Effector memory CD8-positive, alpha-beta T cell (primary cell): Measurements from ENCODE around the gene DIAPH3.
"Not testable (repeated sequence)": the region's sequence is repeated elsewhere in the genome, so short reads cannot be mapped to it uniquely, and the experiment has no call there.

Experiments used
- ATAC-seq: fragments of 150-1000 bp; cut with Tn5 transposase; replicated peaks from 2 replicates; pipeline ENCODE4 v1.10.0; 2021; ENCODE audit warnings: mild to moderate bottlenecking, moderate library complexity
- DNase-seq, 3 experiments: peaks; one replicate each; pipeline ENCODE4 v3.0.0; 2021
- H3K27ac Mint-ChIP-seq, 2 donors: one replicate each; pipeline ENCODE4 v1.8.0; 2022; ENCODE audit warnings: mild to moderate bottlenecking in 2 of 2, mixed read lengths in 2 of 2, moderate library complexity in 2 of 2
- H3K27me3 Mint-ChIP-seq, 2 donors: one replicate each; pipeline ENCODE4 v1.8.0; 2022; ENCODE audit warnings: mixed read lengths in 2 of 2
- H3K36me3 Mint-ChIP-seq: one replicate; pipeline ENCODE4 v1.8.0; 2022; ENCODE audit warnings: mild to moderate bottlenecking, moderate library complexity, mixed read lengths; ENCODE audit not compliant: insufficient read depth
- H3K4me1 Mint-ChIP-seq, 2 donors: one replicate each; pipeline ENCODE4 v1.8.0; 2022; ENCODE audit warnings: low read depth in 2 of 2, mixed read lengths in 2 of 2
- H3K4me3 Mint-ChIP-seq, 2 donors: one replicate each; pipeline ENCODE4 v1.8.0; 2022; ENCODE audit warnings: mild to moderate bottlenecking in 2 of 2, mixed read lengths in 2 of 2, moderate library complexity in 2 of 2
- H3K9me3 Mint-ChIP-seq, 2 donors: one replicate each; pipeline ENCODE4 v1.8.0; 2022; ENCODE audit warnings: mixed read lengths in 2 of 2
- total RNA-seq, 9 experiments: gene quantifications; one replicate each; lab custom pipeline; 2026; lab: John Stamatoyannopoulos, UW

DIAPH3 gene
- 0 to 6.7 (median 0.83) reads per million in 9 experiments for total RNA-seq

- DNase-seq: peak; percentile 91 to 92 (median 92)
- Mint-ChIP-seq H3K4me1 (peaks cover 15 to 20% of the 10 kb centered on the region in 2 donors), H3K36me3 (peaks cover 8% of the 10 kb centered on the region), H3K4me3 (peak within 1 kb of the TSS; percentile 93 to 96), H3K27me3 (no peaks in the 10 kb centered on the region), H3K27ac (peak within 1 kb of the TSS; percentile 92 to 95), H3K9me3 (no peaks in the 10 kb centered on the region)
- peak; percentile 99 for ATAC-seq
Measured at GRCh38 chr13:60163478-60164233, at the start of gene DIAPH3. Gene DIAPH3 (minus strand): TSS chr13:60163928. CDS start chr13:60163766, 162 bp downstream.

- H3K27me3 Mint-ChIP-seq: peaks cover 26 to 36% of the 10 kb centered on the region in 2 donors
- no peaks in the 10 kb centered on the region for H3K9me3 Mint-ChIP-seq
- no peaks in the 10 kb centered on the region for H3K4me1 Mint-ChIP-seq
- no peak overlapping the region for H3K4me3 Mint-ChIP-seq
- no peaks in the 10 kb centered on the region for H3K36me3 Mint-ChIP-seq
- ATAC-seq (no peak), DNase-seq (no peak)
- H3K27ac Mint-ChIP-seq: no peak overlapping the region
Measured at GRCh38 chr13:60213236-60213744, 49.6 kb upstream of the DIAPH3 start.

GRCh38 chr13:60211548-60211947 is 47.8 kb upstream of the DIAPH3 start:
- no peak overlapping the region for H3K4me3 Mint-ChIP-seq
- no peak for DNase-seq
- no peak for ATAC-seq
- no peaks in the 10 kb centered on the region for H3K9me3 Mint-ChIP-seq
- no peaks in the 10 kb centered on the region for H3K4me1 Mint-ChIP-seq
- peaks cover 24 to 39% of the 10 kb centered on the region in 2 donors for H3K27me3 Mint-ChIP-seq
- no peak overlapping the region for H3K27ac Mint-ChIP-seq
- no peaks in the 10 kb centered on the region for H3K36me3 Mint-ChIP-seq

GRCh38 chr13:60210510-60211330 is 47.0 kb upstream of the DIAPH3 start:
- no peak overlapping the region for H3K4me3 Mint-ChIP-seq
- no peak overlapping the region for H3K27ac Mint-ChIP-seq
- peaks cover 26 to 44% of the 10 kb centered on the region in 2 donors for H3K27me3 Mint-ChIP-seq
- ATAC-seq (no peak), DNase-seq (no peak)
- H3K36me3 Mint-ChIP-seq: no peaks in the 10 kb centered on the region
- no peaks in the 10 kb centered on the region for H3K4me1 Mint-ChIP-seq
- no peaks in the 10 kb centered on the region for H3K9me3 Mint-ChIP-seq

- not testable (repeated sequence) for H3K36me3 Mint-ChIP-seq, ATAC-seq, H3K27ac Mint-ChIP-seq
Measured at GRCh38 chr13:60205499-60205898, 41.8 kb upstream of the DIAPH3 start.

GRCh38 chr13:60201286-60201685 is 37.6 kb upstream of the DIAPH3 start:
- no peak for DNase-seq
- H3K27ac Mint-ChIP-seq: no peak overlapping the region
- no peaks in the 10 kb centered on the region for H3K9me3 Mint-ChIP-seq
- H3K27me3 Mint-ChIP-seq: peaks cover 21 to 40% of the 10 kb centered on the region in 2 donors
- H3K36me3 Mint-ChIP-seq: no peaks in the 10 kb centered on the region
- no peaks in the 10 kb centered on the region for H3K4me1 Mint-ChIP-seq
- H3K4me3 Mint-ChIP-seq: no peak overlapping the region
- no peak for ATAC-seq

More at GRCh38 chr13:60205499-60205898, 41.8 kb upstream of the DIAPH3 start:
- H3K4me1 Mint-ChIP-seq, DNase-seq, H3K4me3 Mint-ChIP-seq, H3K9me3 Mint-ChIP-seq: not testable (repeated sequence)
- peaks cover 40 to 53% of the 10 kb centered on the region in 2 donors for H3K27me3 Mint-ChIP-seq

GRCh38 chr13:60195893-60196292 is 32.2 kb upstream of the DIAPH3 start:
- ATAC-seq, H3K4me1 Mint-ChIP-seq, H3K27ac Mint-ChIP-seq, DNase-seq, H3K36me3 Mint-ChIP-seq, H3K4me3 Mint-ChIP-seq, H3K9me3 Mint-ChIP-seq: not testable (repeated sequence)
- peaks cover 20 to 22% of the 10 kb centered on the region in 2 donors for H3K27me3 Mint-ChIP-seq

GRCh38 chr13:60182907-60183306 is 19.2 kb upstream of the DIAPH3 start:
- ATAC-seq: no peak
- no peaks in the 10 kb centered on the region for H3K36me3 Mint-ChIP-seq
- no peak overlapping the region for H3K27ac Mint-ChIP-seq
- H3K4me1 Mint-ChIP-seq: no peaks in the 10 kb centered on the region
- H3K4me3 Mint-ChIP-seq: no peak overlapping the region
- no peak for DNase-seq
- peaks cover 13 to 17% of the 10 kb centered on the region in 2 donors for H3K27me3 Mint-ChIP-seq
- H3K9me3 Mint-ChIP-seq: no peaks in the 10 kb centered on the region

GRCh38 chr13:60178327-60178726 is 14.6 kb upstream of the DIAPH3 start:
- H3K4me1 Mint-ChIP-seq: no peaks in the 10 kb centered on the region
- H3K9me3 Mint-ChIP-seq: no peaks in the 10 kb centered on the region
- H3K27ac Mint-ChIP-seq: no peak overlapping the region
- ATAC-seq (no peak), DNase-seq (no peak)
- H3K27me3 Mint-ChIP-seq: peaks cover 14 to 17% of the 10 kb centered on the region in 2 donors
- no peak overlapping the region for H3K4me3 Mint-ChIP-seq
- no peaks in the 10 kb centered on the region for H3K36me3 Mint-ChIP-seq

GRCh38 chr13:60175571-60175970 is 11.8 kb upstream of the DIAPH3 start:
- Mint-ChIP-seq H3K27ac (no peak overlapping the region), H3K27me3 (peaks cover 23 to 31% of the 10 kb centered on the region in 2 donors), H3K4me1 (no peaks in the 10 kb centered on the region), H3K36me3 (no peaks in the 10 kb centered on the region), H3K9me3 (no peaks in the 10 kb centered on the region), H3K4me3 (no peak overlapping the region)
- ATAC-seq (no peak), DNase-seq (no peak)

GRCh38 chr13:60174113-60174512 is 10.4 kb upstream of the DIAPH3 start:
- Mint-ChIP-seq H3K4me3 (no peak overlapping the region), H3K27me3 (peaks cover 32 to 36% of the 10 kb centered on the region in 2 donors), H3K4me1 (no peaks in the 10 kb centered on the region), H3K9me3 (no peaks in the 10 kb centered on the region), H3K36me3 (no peaks in the 10 kb centered on the region), H3K27ac (no peak overlapping the region)
- ATAC-seq: no peak
- no peak for DNase-seq

- ATAC-seq (no peak), DNase-seq (no peak)
- Mint-ChIP-seq H3K36me3 (no peaks in the 10 kb centered on the region), H3K27me3 (peaks cover 32 to 36% of the 10 kb centered on the region in 2 donors), H3K9me3 (no peaks in the 10 kb centered on the region), H3K4me1 (no peaks in the 10 kb centered on the region), H3K27ac (no peak overlapping the region), H3K4me3 (no peak overlapping the region)
Measured at GRCh38 chr13:60172111-60172510, 8.4 kb upstream of the DIAPH3 start.

GRCh38 chr13:60170414-60170813 is 6.7 kb upstream of the DIAPH3 start:
- Mint-ChIP-seq H3K9me3 (no peaks in the 10 kb centered on the region), H3K4me1 (peaks cover under 1 to 2% of the 10 kb centered on the region in 2 donors), H3K4me3 (no peak overlapping the region), H3K27ac (no peak overlapping the region), H3K27me3 (peaks cover 29 to 32% of the 10 kb centered on the region in 2 donors), H3K36me3 (no peaks in the 10 kb centered on the region)
- DNase-seq (no peak), ATAC-seq (no peak)
